Measurements from ENCODE around the gene MMP17. TPM values are rescaled to one million over a fixed set of nuclear protein-coding genes. Genes with fewer than 3 reads are reported as not detected.

MMP17 gene
- total RNA-seq, 2 experiments from 2014 or later, result 0.17 to 0.27 TPM

DNA sequence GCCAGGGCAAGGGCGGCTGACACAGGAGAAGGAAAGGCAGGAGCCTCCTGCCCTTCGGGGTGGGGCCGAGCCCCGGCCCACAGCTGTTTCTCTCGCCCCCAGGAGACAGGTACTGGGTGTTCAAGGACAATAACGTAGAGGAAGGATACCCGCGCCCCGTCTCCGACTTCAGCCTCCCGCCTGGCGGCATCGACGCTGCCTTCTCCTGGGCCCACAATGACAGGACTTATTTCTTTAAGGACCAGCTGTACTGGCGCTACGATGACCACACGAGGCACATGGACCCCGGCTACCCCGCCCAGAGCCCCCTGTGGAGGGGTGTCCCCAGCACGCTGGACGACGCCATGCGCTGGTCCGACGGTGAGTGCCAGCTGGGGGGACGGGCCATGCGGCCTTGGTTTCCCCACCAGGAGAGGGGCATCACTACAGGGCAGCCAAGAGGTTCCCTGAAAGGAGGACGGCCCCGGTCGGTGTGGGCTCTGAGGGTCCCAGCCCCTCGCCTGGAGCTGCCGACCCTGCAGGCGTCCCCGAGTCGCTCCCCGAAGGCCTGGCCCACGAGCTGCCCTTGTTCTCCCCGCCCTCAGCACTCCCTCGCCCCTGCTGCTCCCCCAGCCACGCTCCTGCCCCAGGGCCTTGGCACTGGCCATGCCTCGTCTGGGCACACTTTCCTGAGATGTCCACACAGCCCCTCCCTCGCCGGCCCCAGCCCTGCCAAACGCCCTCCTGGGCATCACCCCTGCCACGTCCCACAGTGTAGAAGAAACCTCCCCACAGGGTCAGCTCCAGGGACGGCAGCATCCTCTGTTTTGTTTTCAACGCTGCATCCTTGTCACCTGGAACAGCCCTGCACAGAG is 21.7 kb downstream of the MMP17 start:
- ATAC-seq (ENCODE audit: poor library complexity) (no peak), DNase-seq (no peak)
- Mint-ChIP-seq H3K27ac (no peak overlapping the region), H3K36me3 (ENCODE audit: low read depth) (no peaks in the 10 kb centered on the region), H3K4me1 (ENCODE audit: low read depth) (no peaks in the 10 kb centered on the region), H3K9me3 (no peaks in the 10 kb centered on the region), H3K27me3 (no peaks in the 10 kb centered on the region), H3K4me3 (no peak overlapping the region)
- intact Hi-C loops (cut with DNase I, micrococcal nuclease), result no loop called here
- no peaks in the 10 kb centered on the region for H3K36me3 ChIP-seq (ENCODE audit: insufficient read depth, low read length)
- H3K4me3 ChIP-seq (ENCODE audit: low read length), result no peak overlapping the region
- TF ChIP-seq, protein P1, sequence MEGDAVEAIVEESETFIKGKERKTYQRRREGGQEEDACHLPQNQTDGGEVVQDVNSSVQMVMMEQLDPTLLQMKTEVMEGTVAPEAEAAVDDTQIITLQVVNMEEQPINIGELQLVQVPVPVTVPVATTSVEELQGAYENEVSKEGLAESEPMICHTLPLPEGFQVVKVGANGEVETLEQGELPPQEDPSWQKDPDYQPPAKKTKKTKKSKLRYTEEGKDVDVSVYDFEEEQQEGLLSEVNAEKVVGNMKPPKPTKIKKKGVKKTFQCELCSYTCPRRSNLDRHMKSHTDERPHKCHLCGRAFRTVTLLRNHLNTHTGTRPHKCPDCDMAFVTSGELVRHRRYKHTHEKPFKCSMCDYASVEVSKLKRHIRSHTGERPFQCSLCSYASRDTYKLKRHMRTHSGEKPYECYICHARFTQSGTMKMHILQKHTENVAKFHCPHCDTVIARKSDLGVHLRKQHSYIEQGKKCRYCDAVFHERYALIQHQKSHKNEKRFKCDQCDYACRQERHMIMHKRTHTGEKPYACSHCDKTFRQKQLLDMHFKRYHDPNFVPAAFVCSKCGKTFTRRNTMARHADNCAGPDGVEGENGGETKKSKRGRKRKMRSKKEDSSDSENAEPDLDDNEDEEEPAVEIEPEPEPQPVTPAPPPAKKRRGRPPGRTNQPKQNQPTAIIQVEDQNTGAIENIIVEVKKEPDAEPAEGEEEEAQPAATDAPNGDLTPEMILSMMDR (IDR thresholded peaks at IDR 0.05), result no peak
- H3K27me3 ChIP-seq (ENCODE audit: control insufficient read depth in 1 of 2, insufficient read depth in 2 of 2, low read length in 2 of 2), result no peaks in the 10 kb centered on the region
- no peaks in the 10 kb centered on the region for H3K9me3 ChIP-seq (ENCODE audit: control insufficient read depth in 1 of 2, insufficient read depth in 1 of 2, low read length in 2 of 2)
- ChIA-PET POLR2A (no interaction called here), CTCF (no interaction called here)
- H3K4me1 ChIP-seq (ENCODE audit: insufficient read depth, low read length), result no peaks in the 10 kb centered on the region
- H3K27ac ChIP-seq (ENCODE audit: low read depth in 1 of 2, low read length in 2 of 2), result no peak overlapping the region

DNA sequence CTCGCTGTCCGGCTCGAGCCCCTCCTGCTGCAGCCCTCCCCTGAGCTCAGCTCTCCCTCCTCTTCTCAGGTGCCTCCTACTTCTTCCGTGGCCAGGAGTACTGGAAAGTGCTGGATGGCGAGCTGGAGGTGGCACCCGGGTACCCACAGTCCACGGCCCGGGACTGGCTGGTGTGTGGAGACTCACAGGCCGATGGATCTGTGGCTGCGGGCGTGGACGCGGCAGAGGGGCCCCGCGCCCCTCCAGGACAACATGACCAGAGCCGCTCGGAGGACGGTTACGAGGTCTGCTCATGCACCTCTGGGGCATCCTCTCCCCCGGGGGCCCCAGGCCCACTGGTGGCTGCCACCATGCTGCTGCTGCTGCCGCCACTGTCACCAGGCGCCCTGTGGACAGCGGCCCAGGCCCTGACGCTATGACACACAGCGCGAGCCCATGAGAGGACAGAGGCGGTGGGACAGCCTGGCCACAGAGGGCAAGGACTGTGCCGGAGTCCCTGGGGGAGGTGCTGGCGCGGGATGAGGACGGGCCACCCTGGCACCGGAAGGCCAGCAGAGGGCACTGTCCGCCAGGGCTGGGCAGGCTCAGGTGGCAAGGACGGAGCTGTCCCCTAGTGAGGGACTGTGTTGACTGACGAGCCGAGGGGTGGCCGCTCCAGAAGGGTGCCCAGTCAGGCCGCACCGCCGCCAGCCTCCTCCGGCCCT is 22.8 kb downstream of the MMP17 start:
- Mint-ChIP-seq H3K36me3 (ENCODE audit: low read depth) (no peaks in the 10 kb centered on the region), H3K4me3 (no peak overlapping the region), H3K27me3 (peaks cover under 1% of the 10 kb centered on the region), H3K9me3 (no peaks in the 10 kb centered on the region), H3K4me1 (ENCODE audit: low read depth) (no peaks in the 10 kb centered on the region), H3K27ac (no peak overlapping the region)
- Histone ChIP-seq H3K4me1 (ENCODE audit: insufficient read depth, low read length) (no peaks in the 10 kb centered on the region), H3K36me3 (ENCODE audit: insufficient read depth, low read length) (no peaks in the 10 kb centered on the region), H3K27ac (ENCODE audit: low read depth in 1 of 2, low read length in 2 of 2) (no peak overlapping the region), H3K4me3 (ENCODE audit: low read length) (no peak overlapping the region), H3K27me3 (ENCODE audit: control insufficient read depth in 1 of 2, insufficient read depth in 2 of 2, low read length in 2 of 2) (no peaks in the 10 kb centered on the region), H3K9me3 (ENCODE audit: control insufficient read depth in 1 of 2, insufficient read depth in 1 of 2, low read length in 2 of 2) (no peaks in the 10 kb centered on the region)
- no peak for ATAC-seq (ENCODE audit: poor library complexity)
- intact Hi-C loops (cut with DNase I, micrococcal nuclease), result no loop called here
- ChIA-PET POLR2A (no interaction called here), CTCF (no interaction called here)
- peak in 5 of 14 experiments; percentile 10 to 55 (median 35) for DNase-seq
- TF ChIP-seq, protein P1 (IDR thresholded peaks at IDR 0.05), result no peak

DNA sequence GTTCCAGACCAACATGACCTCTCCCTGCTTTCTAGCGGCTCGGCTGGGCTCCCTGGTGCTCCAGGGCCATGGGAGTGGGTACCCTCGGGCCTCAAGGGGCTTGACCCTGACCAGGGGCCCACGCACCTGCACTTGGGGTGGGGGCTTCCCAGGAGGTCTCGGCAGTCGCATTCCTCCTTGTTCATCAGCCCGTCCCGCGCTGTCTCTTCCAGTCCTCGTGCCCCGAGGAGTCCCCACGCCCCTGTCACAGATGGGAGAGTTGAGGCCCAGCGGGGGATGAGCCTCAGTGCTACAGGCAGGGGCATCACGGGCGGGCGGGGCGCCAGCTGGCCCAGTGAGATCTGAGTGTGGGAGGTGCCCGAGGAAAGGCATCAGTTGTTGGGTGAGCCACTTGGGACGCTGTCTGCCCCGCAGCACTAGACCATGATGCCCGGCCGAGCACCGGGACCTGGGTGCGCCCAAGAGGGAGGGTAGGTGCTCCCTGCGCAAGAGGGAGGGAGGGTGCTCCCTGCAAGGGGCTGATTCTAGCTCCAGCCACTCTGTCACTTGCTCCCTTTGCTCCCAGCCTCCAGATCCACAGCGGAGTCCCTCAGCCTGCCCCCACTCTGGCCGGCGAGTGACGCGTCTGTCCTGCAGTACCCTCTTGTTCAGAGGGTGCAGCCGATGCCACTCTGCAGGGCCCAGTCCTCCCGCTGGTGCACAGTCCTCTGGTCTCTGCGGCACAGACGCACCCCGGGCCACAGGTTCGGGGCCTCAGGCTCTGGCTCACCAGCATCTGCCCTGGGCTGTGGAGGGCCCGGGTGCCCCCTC is 23.8 kb downstream of the MMP17 start:
- Histone ChIP-seq H3K9me3 (ENCODE audit: control insufficient read depth in 1 of 2, insufficient read depth in 1 of 2, low read length in 2 of 2) (no peaks in the 10 kb centered on the region), H3K27ac (ENCODE audit: low read depth in 1 of 2, low read length in 2 of 2) (no peak overlapping the region), H3K4me1 (ENCODE audit: insufficient read depth, low read length) (no peaks in the 10 kb centered on the region), H3K27me3 (ENCODE audit: control insufficient read depth in 1 of 2, insufficient read depth in 2 of 2, low read length in 2 of 2) (no peaks in the 10 kb centered on the region), H3K4me3 (ENCODE audit: low read length) (no peak overlapping the region), H3K36me3 (ENCODE audit: insufficient read depth, low read length) (no peaks in the 10 kb centered on the region)
- ATAC-seq (ENCODE audit: poor library complexity) (no peak), DNase-seq (no peak)
- CTCF ChIA-PET, result no interaction called here
- H3K27ac Mint-ChIP-seq, result no peak overlapping the region
- intact Hi-C loops (cut with DNase I, micrococcal nuclease), result no loop called here
- peaks cover 6% of the 10 kb centered on the region for H3K27me3 Mint-ChIP-seq
- H3K4me3 Mint-ChIP-seq, result no peak overlapping the region
- TF ChIP-seq, protein P1 (IDR thresholded peaks at IDR 0.05), result no peak
- H3K36me3 Mint-ChIP-seq (ENCODE audit: low read depth), result no peaks in the 10 kb centered on the region
- POLR2A ChIA-PET, result no interaction called here
- H3K4me1 Mint-ChIP-seq (ENCODE audit: low read depth), result no peaks in the 10 kb centered on the region
- H3K9me3 Mint-ChIP-seq, result no peaks in the 10 kb centered on the region
